Measurements from ENCODE around the gene PCDH10.

Gene PCDH10

GRCh38 chr4:133148690-133149363, at the start of gene PCDH10:
TSS of gene PCDH10 (plus strand) at chr4:133149294. CDS start at chr4:133150141, 847 bp downstream.
- peak; percentile 23 for DNase-seq

- no peak for DNase-seq
Measured at GRCh38 chr4:133102043-133102442, 47.1 kb upstream of the PCDH10 start.

- DNase-seq: no peak
Measured at GRCh38 chr4:133102612-133103409, 46.3 kb upstream of the PCDH10 start.

- DNase-seq: no peak
Measured at GRCh38 chr4:133112641-133113040, 36.5 kb upstream of the PCDH10 start.

GRCh38 chr4:133124746-133125145, 24.3 kb upstream of the PCDH10 start:
- DNase-seq: no peak

GRCh38 chr4:133127500-133127899, 21.6 kb upstream of the PCDH10 start:
- DNase-seq: no peak

GRCh38 chr4:133129237-133129636, 19.9 kb upstream of the PCDH10 start:
- no peak for DNase-seq

- DNase-seq: no peak
Measured at GRCh38 chr4:133130171-133130570, 18.9 kb upstream of the PCDH10 start.

- no peak for DNase-seq
Measured at GRCh38 chr4:133131829-133132460, 17.1 kb upstream of the PCDH10 start.

GRCh38 chr4:133136833-133137232, 12.3 kb upstream of the PCDH10 start:
- DNase-seq: no peak

- DNase-seq: no peak
Measured at GRCh38 chr4:133137571-133137970, 11.5 kb upstream of the PCDH10 start.

GRCh38 chr4:133143775-133144430, 5.2 kb upstream of the PCDH10 start:
- no peak for DNase-seq

- DNase-seq: no peak
Measured at GRCh38 chr4:133145241-133145640, 3.9 kb upstream of the PCDH10 start.

- DNase-seq: no peak
Measured at GRCh38 chr4:133145758-133146573, 3.1 kb upstream of the PCDH10 start.

GRCh38 chr4:133146574-133147241, 2.4 kb upstream of the PCDH10 start:
- peak; percentile 27 for DNase-seq

- DNase-seq: no peak
Measured at GRCh38 chr4:133147286-133147821, 1.7 kb upstream of the PCDH10 start.

GRCh38 chr4:133147921-133148689, 989 bp upstream of the PCDH10 start:
- no peak for DNase-seq

- no peak for DNase-seq
Measured at GRCh38 chr4:133149364-133149695, 236 bp downstream of the PCDH10 start.

GRCh38 chr4:133149932-133150471, 908 bp downstream of the PCDH10 start:
- no peak for DNase-seq

GRCh38 chr4:133150486-133151340, 1.6 kb downstream of the PCDH10 start:
- DNase-seq: no peak

Measured in NCI-H1694 treated with DMSO at 0.1 percent for 48 hours (cell line).